Activated T-helper 1 cell treated with anti-CD3 and anti-CD28 coated beads, Interleukin-2, amount 50 U/mL, for 16 hours (primary cell): ENCODE measurements around the gene ACSS1.

ENCODE experiments used
- DNase-seq, 2 donors: peaks; one replicate each; pipeline ENCODE4 v3.0.0-alpha.2; 2020; ENCODE audit warnings: low read depth in 1 of 2, low spot score in 1 of 2

The ACSS1 gene

DNA sequence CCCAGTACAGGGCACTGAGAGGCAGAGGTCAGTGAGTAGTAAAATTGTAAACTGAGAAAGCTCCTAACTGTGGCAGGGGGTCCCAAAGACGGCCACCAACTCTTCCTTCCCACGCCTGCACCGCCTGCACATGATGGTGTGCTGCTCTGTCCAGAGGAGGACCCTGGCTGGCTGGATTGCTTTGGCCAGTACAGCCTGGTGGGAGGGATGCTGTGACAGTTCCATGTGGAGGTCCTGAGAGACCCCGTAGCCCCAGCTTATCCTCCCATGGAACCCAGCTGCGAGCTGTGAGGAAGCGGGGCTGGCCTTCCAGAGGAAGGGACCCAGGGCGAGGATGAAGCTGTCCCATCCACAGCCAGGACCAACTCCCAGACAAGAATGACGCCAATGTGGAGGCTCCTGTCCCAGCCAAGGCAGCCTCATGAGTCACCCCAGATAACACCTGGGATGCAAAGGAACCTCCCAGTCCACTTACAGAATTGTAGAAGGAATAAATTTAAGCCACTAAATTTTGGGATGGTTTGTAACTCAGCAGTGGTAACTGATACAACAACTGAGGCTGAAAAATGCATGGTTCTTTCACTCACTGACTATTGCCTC lies 2.0 kb upstream of the ACSS1 start:
- no peak for DNase-seq

- DNase-seq: no peak
Measured at GRCh38 chr20:25058847-25059810, 1.2 kb upstream of the ACSS1 start.

DNA sequence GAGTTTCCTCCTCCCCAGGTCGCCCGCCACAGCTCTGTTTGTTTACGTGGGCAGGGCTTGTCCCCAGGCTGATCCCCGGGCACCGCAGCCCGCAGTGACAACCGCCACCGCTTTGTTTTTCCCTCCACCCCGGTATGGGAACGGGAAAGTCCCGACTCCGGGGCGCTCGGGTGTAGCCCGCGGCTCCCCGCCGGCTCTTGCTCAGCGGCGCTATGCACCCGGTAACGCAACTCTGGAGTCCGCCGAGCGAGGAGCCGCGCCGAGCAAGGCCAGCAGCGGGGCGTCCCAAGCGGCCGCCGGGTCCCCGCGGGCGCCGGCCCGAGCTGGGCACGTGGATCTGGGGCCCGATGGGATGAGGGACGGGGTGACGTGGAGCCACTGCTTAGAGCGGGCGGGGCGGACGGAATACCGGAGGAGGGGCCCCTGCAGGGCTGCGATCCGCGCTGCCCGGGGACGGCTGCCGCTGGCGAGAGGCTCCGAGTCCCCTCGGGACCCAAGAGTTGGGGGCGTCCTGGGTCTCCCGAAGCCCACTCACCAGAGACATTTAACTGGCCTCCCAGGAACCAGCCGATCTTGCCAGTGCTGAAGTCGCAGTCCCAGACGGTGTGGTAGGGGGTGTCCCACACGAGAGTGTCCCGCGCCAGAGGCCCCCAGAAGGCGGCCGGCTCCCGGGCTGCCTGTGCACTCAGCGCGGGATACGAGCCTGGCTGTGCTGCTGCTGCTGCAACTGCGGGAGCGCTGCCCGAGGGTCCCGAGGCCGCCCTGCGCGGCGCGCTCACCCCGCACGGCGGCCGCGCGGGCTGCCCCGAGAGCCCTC lies 497 bp downstream of the ACSS1 start:
- DNase-seq: peak; percentile 50 to 70

GRCh38 chr20:25056690-25057233 lies 1.2 kb downstream of the ACSS1 start:
- DNase-seq: no peak

- no peak for DNase-seq
Measured at GRCh38 chr20:25055711-25056495, 2.0 kb downstream of the ACSS1 start.

DNA sequence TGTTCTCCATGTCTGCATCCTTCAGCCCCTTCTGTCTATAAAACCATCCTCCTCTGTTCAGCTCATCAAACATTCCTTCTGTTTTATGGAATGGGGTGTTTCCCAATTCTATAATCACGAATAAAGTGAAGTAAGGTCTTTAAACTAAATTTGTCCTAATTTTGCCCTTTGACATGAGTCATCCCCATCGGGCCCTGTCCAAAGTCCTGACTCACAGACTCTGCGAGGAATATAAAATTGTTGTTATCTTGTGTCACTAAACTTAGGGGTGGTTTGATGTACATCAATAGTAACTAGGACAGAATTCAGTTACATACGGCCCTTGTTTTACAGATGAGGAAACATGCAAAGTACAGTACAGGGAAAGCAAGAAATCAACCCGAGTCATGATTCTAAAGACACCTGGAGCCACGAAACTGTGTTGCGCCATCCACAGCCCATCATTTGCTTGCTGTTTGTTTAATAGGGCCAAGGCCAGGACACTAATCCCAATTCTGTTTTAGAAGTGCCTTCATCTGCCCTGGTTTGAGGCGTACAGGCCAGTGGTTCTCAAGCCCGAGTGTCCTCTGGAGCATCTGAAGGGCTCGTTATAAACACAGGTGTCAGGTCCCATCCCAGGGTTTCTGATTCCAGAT lies 2.8 kb downstream of the ACSS1 start:
- DNase-seq: no peak

- no peak for DNase-seq
Measured at GRCh38 chr20:25054096-25054820, 3.7 kb downstream of the ACSS1 start.

- no peak for DNase-seq
Measured at GRCh38 chr20:25053255-25054031, 4.5 kb downstream of the ACSS1 start.

DNA sequence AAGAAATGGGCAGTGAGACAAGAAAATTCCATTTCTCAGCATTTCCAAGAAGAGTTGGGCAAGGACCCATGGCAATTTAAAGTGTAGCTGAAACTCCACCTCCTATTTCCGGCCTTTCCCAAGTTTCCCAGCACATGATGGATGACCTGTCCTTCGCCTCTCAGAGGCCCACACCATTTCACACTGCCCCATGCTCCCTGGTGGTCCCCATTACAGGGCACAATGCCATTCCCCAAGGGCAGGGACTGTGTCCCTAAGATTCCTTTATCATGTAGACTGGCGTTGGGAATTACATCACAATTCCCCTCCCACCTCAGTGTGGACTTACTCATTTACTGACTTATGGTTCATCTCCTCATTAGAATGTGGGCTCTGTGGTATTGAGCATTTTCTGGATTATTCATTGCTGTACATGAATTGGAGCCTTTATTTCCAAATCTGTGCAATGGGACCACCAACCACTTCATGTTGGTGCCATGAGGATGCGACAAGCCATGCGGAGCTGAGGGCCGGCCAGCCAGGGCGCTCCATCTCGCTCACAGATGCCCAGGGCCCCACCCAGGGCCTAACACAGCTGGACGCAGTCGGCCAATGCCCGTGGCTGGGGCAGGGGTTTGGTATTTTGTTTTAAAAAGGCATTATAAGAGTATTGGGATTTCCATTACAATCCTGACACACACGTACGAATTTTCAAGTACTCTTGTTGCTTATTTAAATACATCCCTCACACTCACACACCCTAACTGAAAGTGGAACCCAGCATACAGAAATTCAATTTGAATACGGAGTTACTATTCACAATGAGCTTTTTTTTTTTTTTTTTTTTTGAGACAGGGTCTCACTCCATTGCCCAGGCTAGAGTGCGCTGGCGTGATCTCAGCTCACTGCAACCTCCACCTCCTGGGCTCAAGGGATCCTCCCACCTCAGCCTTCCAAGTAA lies 5.4 kb downstream of the ACSS1 start:
- DNase-seq: no peak

GRCh38 chr20:25051386-25052155 lies 6.4 kb downstream of the ACSS1 start:
- no peak for DNase-seq

DNA sequence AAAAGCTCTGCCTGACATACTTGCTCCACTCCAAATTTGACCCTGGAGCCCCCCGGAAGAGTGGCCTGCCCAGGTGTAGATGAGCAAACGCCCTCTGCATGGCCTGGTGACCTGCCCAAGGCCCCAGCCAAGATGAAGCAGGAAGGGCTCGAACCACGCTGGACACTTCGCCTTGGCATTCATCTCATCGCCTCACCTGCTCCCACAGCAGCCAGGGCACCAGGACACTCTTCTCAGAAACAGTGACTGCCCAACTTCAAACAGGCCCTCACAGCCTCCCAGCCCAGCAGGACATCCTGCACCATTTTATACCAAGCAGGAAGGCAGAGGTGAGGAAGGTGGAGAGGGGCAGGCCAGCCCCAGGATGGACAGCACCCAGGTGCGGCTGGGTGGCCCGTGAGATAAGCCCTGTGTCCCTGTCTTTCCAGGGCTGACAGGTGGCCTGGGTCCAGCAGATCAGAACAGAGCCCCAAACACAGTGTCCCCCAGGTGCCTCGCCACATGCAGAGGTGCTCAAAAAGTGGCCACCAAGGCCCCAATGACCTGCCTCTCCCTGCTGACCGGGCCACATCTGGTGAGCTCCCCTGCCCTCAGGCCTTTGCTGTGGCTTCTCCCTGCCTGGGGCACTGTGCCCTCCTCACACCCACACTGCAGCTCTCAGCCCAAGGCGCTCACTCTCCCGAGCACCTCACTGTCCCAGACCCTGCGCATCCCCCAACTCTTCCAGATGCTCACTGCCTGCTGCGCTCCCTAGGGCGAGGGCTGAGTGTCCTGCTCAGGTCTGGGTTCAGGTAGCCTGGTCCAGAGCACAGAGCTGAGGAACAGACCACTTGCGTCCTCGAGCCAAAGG lies 7.2 kb downstream of the ACSS1 start:
- DNase-seq: no peak

DNA sequence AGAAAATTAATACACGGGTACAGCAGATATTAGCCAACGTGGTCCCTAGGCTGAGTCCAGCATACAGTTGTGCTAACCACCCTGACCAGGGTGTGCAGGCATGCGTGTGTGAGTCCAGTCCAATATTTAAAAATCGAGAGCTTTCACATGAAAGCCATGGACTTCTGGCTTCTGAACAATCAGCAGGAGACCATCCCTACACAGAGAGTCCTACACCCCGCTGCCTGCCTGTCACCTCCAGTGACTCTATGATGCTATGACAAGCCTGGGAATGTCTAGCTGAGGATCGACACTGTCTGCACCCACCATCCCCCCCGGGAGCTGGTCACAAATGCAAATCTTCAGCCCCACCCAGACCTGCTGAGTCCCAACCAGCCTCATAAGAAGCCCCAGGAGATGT lies 7.9 kb downstream of the ACSS1 start:
- DNase-seq: no peak

- DNase-seq: no peak
Measured at GRCh38 chr20:25049261-25050060, 8.5 kb downstream of the ACSS1 start.

DNA sequence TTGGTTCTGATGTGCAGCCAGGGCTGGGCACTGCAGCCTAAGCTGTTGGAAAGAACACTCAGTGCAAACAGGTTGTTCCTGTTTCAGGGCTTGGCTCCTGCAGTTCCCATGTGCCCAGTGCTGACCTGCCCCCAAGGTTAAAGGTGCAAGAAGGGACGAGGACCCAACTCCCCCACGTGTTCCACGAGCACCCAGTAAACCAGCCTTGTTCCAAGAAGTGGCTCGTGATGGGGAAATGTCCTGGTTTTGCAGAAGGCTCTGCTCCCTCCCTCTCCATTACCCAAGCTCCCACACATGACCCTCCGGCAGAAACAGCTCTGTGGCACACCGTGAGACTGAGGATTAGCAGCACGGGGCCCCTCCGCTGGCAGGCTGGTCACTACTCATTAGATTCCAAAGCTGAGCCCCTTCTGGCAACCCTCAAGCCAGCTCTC lies 9.4 kb downstream of the ACSS1 start:
- no peak for DNase-seq

- no peak for DNase-seq
Measured at GRCh38 chr20:25047766-25048165, 10.2 kb downstream of the ACSS1 start.
